ENCODE results near the gene KCNC1. TPM values are rescaled to one million over a fixed set of nuclear protein-coding genes. Genes with fewer than 3 reads are reported as not detected.

The KCNC1 gene
- total and polyA plus RNA-seq, 9 donors = 0.02 to 0.18 (median 0.03) TPM; not detected in 5

DNA sequence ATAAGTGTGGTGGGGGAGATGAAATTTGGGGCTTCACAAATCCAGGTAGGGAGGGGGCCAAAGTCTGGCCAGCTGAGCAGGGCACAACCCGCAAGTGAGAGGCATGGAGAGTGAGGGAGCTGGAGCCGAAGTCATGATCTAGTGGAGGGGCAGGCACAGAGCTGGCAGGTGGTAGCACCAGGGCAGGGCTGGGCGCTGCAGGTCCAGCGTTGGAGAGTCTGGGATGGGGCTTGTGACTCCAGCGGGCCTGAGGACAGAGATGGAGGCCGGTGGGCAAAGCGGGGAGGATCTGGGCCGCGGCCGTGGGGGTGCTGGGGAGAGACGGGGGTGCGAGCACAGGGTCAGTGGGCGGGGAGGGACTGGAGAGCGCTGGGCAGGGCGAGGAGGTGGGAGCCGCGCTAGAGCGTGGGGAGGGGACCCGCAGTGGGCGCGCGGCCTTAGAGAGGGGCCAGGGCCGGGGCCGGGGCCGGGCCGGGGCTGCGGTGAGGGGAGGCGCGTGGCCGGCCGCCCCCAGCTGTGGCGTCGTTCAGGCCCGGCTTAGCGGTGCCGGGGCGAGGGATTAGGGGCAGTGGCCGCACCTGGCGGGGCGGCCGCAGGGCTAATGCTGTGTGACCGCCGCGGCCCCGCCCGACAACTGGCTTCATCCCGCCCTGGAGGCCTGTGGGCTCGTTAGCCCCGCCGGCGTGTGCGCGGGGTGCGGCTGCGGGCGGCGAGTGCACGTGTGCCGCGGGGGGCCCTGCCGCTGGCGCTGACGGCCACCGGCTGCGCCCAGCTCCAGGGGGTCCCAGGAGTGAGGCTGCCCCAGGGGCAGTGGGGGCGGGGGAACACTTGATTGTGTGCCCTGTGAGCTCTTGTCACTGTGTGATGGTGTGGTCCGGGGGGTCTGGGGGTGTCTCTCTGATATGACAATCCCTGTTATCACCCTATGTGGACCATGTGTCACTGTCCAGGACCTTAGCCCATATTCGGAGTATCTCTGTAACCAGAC lies 38.8 kb upstream of the KCNC1 start:
- Histone ChIP-seq H3K36me3 (no peaks in the 10 kb centered on the region), H3K4me1 (ENCODE audit: insufficient read depth) (no peaks in the 10 kb centered on the region), H3K27me3 (no peaks in the 10 kb centered on the region), H3K4me3 (no peak overlapping the region), H3K9me3 (no peaks in the 10 kb centered on the region), H3K27ac (no peak overlapping the region)
- TF ChIP-seq, protein P1, sequence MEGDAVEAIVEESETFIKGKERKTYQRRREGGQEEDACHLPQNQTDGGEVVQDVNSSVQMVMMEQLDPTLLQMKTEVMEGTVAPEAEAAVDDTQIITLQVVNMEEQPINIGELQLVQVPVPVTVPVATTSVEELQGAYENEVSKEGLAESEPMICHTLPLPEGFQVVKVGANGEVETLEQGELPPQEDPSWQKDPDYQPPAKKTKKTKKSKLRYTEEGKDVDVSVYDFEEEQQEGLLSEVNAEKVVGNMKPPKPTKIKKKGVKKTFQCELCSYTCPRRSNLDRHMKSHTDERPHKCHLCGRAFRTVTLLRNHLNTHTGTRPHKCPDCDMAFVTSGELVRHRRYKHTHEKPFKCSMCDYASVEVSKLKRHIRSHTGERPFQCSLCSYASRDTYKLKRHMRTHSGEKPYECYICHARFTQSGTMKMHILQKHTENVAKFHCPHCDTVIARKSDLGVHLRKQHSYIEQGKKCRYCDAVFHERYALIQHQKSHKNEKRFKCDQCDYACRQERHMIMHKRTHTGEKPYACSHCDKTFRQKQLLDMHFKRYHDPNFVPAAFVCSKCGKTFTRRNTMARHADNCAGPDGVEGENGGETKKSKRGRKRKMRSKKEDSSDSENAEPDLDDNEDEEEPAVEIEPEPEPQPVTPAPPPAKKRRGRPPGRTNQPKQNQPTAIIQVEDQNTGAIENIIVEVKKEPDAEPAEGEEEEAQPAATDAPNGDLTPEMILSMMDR (IDR thresholded peaks at IDR 0.05) = no peak
- TF ChIP-seq EP300 (IDR thresholded peaks at IDR 0.05) (no peak), POLR2A (IDR thresholded peaks at IDR 0.05) (no peak)
- intact Hi-C loops (cut with DNase I) = no loop called here
- DNase-seq = no peak
- WGBS, 3 donors = 4 to 7% (median 6%) methylated on average over 53 to 68 of the region's 68 CpGs

DNA sequence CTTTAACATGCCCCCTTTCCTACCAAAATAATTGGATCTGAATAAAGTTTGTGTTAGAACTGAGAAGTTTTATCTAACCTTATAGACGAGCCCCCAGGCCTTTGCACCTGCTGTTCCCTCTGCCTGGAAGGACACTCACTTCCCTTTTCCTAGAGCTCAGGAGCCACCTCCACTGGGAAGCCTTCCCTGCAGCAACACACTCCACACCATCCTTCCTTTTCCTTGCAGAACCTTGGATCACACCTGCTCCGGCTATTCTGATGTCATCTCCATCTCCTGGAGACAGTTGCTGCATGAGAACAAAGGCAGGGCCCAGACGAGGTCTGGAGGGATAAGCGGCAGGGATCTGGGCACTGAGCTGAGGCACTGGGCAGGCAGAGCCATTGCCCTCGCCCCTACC lies 37.8 kb upstream of the KCNC1 start:
- WGBS, 3 donors = 61 to 72% (median 68%) methylated on average over 5 of the region's 5 CpGs
- Histone ChIP-seq H3K27me3 (no peaks in the 10 kb centered on the region), H3K9me3 (no peaks in the 10 kb centered on the region), H3K27ac (no peak overlapping the region), H3K4me3 (no peak overlapping the region), H3K4me1 (ENCODE audit: insufficient read depth) (no peaks in the 10 kb centered on the region), H3K36me3 (no peaks in the 10 kb centered on the region)
- no peak for DNase-seq
- intact Hi-C loops (cut with DNase I) = no loop called here
- no peak for TF ChIP-seq POLR2A (IDR thresholded peaks at IDR 0.05)
- TF ChIP-seq, protein P1 (IDR thresholded peaks at IDR 0.05) = no peak
- TF ChIP-seq EP300 (IDR thresholded peaks at IDR 0.05) = no peak

DNA sequence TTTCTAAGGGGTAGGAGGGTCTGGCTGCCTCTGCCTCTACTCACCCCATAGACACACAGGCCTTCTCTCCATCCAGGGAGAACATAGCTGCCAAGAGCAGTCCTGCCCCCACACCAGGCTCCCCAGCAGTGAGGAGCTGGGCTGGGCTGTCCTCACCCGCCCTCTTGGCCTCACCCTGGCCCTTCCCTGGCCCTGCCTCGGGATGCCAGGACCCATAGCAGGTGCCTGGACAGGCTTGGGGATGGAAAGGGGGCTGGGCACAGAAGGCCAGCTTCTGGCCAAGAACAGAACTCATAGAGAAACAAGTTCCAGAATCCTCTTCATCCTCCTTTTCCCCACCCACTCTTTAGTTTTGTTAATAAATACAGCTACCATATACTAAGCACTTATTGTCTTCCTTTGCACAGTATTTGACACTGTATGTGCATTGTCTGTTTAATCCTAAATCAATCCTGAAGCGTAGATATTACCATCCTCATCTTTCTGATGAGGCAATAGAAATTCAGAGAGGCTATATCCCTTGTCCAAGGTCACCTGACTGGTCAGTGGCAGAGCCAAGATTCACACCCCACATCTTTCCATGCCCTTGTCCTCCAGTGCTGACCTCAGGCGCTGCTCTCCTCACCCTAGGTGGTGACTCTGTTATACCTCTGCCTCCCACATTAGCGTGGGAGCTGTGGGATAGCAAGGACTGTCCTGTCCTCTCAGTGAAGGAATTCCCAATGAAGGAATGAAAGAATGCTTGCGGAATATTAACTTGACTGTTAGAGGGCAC lies 37.2 kb upstream of the KCNC1 start:
- H3K4me1 ChIP-seq (ENCODE audit: insufficient read depth) = no peaks in the 10 kb centered on the region
- H3K9me3 ChIP-seq = no peaks in the 10 kb centered on the region
- no peaks in the 10 kb centered on the region for H3K36me3 ChIP-seq
- H3K27ac ChIP-seq = no peak overlapping the region
- H3K27me3 ChIP-seq = no peaks in the 10 kb centered on the region
- no peak for DNase-seq
- no peak overlapping the region for H3K4me3 ChIP-seq
- TF ChIP-seq, protein P1 (IDR thresholded peaks at IDR 0.05) = no peak
- TF ChIP-seq EP300 (IDR thresholded peaks at IDR 0.05) (no peak), POLR2A (IDR thresholded peaks at IDR 0.05) (no peak)
- 54 to 58% (median 54%) methylated on average over 6 of the region's 6 CpGs for WGBS, 3 donors
- intact Hi-C loops (cut with DNase I) = no loop called here

DNA sequence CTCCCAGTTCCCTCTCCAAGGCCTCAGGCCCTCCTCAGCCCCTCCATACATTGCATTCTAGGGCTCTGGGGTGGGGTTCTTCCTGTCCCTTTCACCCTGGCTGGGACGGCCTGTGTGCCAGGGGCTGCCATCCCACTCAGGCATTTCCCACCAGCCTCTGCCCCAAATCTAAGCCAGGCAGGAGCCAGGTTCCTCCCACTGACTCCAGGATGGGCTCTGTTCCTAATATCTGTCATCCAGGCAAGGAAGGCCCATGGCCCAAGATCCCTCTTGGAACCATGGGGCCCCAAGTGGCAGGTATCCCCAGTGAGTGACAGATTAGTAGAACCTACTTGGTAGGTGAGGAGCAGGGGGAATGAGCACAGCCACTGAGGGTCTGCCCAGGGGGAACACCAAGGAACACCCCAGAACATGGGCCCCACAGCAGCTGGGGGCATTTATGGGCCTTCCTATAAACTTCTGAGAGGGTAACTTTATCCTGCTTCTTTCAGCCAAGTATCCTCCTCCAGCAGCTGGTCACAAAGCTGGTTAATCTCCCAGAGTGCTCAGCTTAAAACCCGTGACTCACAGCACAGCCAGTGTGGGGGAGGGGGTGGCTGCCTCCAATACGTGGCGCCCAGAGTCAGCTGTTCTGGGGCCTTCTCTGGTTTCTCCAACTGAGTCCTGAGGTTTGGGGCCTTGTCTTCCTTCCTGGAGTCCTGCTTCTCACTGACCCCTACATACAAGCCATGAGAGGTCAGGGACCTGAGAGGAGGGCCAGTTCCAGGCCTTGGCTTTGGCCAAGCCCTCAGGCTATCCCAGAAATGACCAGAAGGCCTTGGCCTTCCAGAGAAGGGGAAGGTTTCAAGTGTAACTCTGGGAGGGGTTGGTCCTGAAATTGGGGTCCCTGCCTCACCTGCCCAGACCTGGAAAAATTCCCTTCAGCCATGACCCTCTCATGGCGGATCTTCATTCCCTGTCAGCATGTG lies 35.1 kb upstream of the KCNC1 start:
- TF ChIP-seq, protein P1 (IDR thresholded peaks at IDR 0.05) = no peak
- no peak for TF ChIP-seq POLR2A (IDR thresholded peaks at IDR 0.05)
- TF ChIP-seq EP300 (IDR thresholded peaks at IDR 0.05) = no peak
- Histone ChIP-seq H3K36me3 (no peaks in the 10 kb centered on the region), H3K4me1 (ENCODE audit: insufficient read depth) (no peaks in the 10 kb centered on the region), H3K27ac (no peak overlapping the region), H3K4me3 (no peak overlapping the region), H3K27me3 (no peaks in the 10 kb centered on the region), H3K9me3 (no peaks in the 10 kb centered on the region)
- WGBS, 3 donors = 55 to 59% (median 57%) methylated on average over 5 of the region's 5 CpGs
- no peak for DNase-seq
- intact Hi-C loops (cut with DNase I) = no loop called here
